WTC11 (cell line): Measurements from ENCODE around the gene GALNT17. TPM values are rescaled to one million over a fixed set of nuclear protein-coding genes. Genes with fewer than 3 reads are reported as not detected.

Source experiments
- ATAC-seq: fragments of 200-7000 bp; cut with Tn5 transposase; 2 replicates; pipeline ENCODE4 v1.10.0; 2021; ENCODE audit warnings: mild to moderate bottlenecking, moderate library complexity
- CTCF ChIA-PET: fragments of 300-600 bp; sonication (Branson Sonifier 250); formaldehyde crosslinking; loops from one replicate; lab custom pipeline; 2021; ENCODE audit warnings: antibody characterized with exemption; lab: Charles Lee
- POLR2A ChIA-PET: fragments of 350-600 bp; sonication (Branson Sonifier 250); formaldehyde crosslinking; loops from one replicate; lab custom pipeline; 2021; ENCODE audit warnings: antibody characterized with exemption; lab: Charles Lee
- DNase-seq: peaks from one replicate; pipeline ENCODE4 v3.0.0; 2021; ENCODE audit warnings: low spot score
- H3K27ac Mint-ChIP-seq: 2 replicates; pipeline ENCODE4 v1.8.0; 2021; ENCODE audit warnings: mixed read lengths
- H3K27me3 Mint-ChIP-seq: 2 replicates; pipeline ENCODE4 v1.8.0; 2021; ENCODE audit warnings: low read depth, mild to moderate bottlenecking, moderate library complexity, mixed read lengths
- H3K36me3 Mint-ChIP-seq: 2 replicates; pipeline ENCODE4 v1.8.0; 2021; ENCODE audit warnings: mixed read lengths
- H3K4me1 Mint-ChIP-seq: 2 replicates; pipeline ENCODE4 v1.8.0; 2022; ENCODE audit warnings: mixed read lengths
- H3K4me3 Mint-ChIP-seq: 2 replicates; pipeline ENCODE4 v1.8.0; 2021; ENCODE audit warnings: mild to moderate bottlenecking, moderate library complexity, mixed read lengths
- H3K9me3 Mint-ChIP-seq: 2 replicates; pipeline ENCODE4 v1.8.0; 2021; ENCODE audit warnings: mixed read lengths
- AR ChIP-seq: fragments of 250-450 bp; sonication (Bioruptor Pico); IDR thresholded peaks from 2 replicates; pipeline ENCODE4 v1.9.0; 2021; ENCODE audit warnings: mild to moderate bottlenecking
- ATF6 ChIP-seq: sonication (generic); formaldehyde crosslinking; IDR thresholded peaks from 2 replicates; pipeline ENCODE4 v1.8.1; 2023; ENCODE audit warnings: mild to moderate bottlenecking, missing genetic modification reagents
- E2F1 ChIP-seq: sonication (generic); formaldehyde crosslinking; IDR thresholded peaks from 2 replicates; pipeline ENCODE4 v1.8.0; 2022; ENCODE audit warnings: mild to moderate bottlenecking, missing genetic modification reagents
- GTF2I ChIP-seq: fragments of 250-450 bp; sonication (Bioruptor Pico); conservative IDR thresholded peaks from 2 replicates; pipeline ENCODE4 v1.4.0; 2021; ENCODE audit warnings: mild to moderate bottlenecking
- IRF2 ChIP-seq: sonication (generic); formaldehyde crosslinking; IDR thresholded peaks from 2 replicates; pipeline ENCODE4 v1.8.0; 2022; ENCODE audit warnings: low read depth, missing genetic modification reagents, borderline replicate concordance
- MXD4 ChIP-seq: fragments of 250-450 bp; sonication (Bioruptor Pico); IDR thresholded peaks from 2 replicates; pipeline ENCODE4 v1.8.0; 2021; ENCODE audit warnings: mild to moderate bottlenecking, moderate library complexity, borderline replicate concordance
- MYBL2 ChIP-seq: sonication (generic); formaldehyde crosslinking; IDR thresholded peaks from 2 replicates; pipeline ENCODE4 v1.8.1; 2023; ENCODE audit warnings: mild to moderate bottlenecking, moderate library complexity, missing genetic modification reagents
- NFATC4 ChIP-seq: fragments of 250-450 bp; sonication (Bioruptor Pico); IDR thresholded peaks from 2 replicates; pipeline ENCODE4 v1.9.0; 2021; ENCODE audit warnings: mild to moderate bottlenecking
- RELA ChIP-seq: sonication (generic); formaldehyde crosslinking; IDR thresholded peaks from 2 replicates; pipeline ENCODE4 v1.8.1; 2022; ENCODE audit warnings: missing genetic modification reagents, mild to moderate bottlenecking, borderline replicate concordance
- SMAD3 ChIP-seq: sonication (generic); formaldehyde crosslinking; IDR thresholded peaks from 2 replicates; pipeline ENCODE4 v1.8.0; 2022; ENCODE audit warnings: missing genetic modification reagents, mild to moderate bottlenecking, borderline replicate concordance
- SOX15 ChIP-seq: fragments of 250-450 bp; sonication (Bioruptor Pico); IDR thresholded peaks from 2 replicates; pipeline ENCODE4 v1.9.0; 2021; ENCODE audit warnings: mild to moderate bottlenecking
- ZBTB21 ChIP-seq: sonication (generic); formaldehyde crosslinking; IDR thresholded peaks from 2 replicates; pipeline ENCODE4 v1.8.1; 2023; ENCODE audit warnings: mild to moderate bottlenecking, missing genetic modification reagents, borderline replicate concordance
- ZNF281 ChIP-seq: sonication (generic); formaldehyde crosslinking; IDR thresholded peaks from 2 replicates; pipeline ENCODE4 v1.8.0; 2023; ENCODE audit warnings: mild to moderate bottlenecking, missing genetic modification reagents
- ZNF317 ChIP-seq: sonication (generic); formaldehyde crosslinking; IDR thresholded peaks from 2 replicates; pipeline ENCODE4 v1.8.1; 2023; ENCODE audit warnings: low read depth, mild to moderate bottlenecking, moderate library complexity, missing genetic modification reagents, borderline replicate concordance
- total RNA-seq: library from RNA; stranded (reverse); gene quantifications from 3 replicates; pipeline ENCODE4 v1.2.3, GENCODE V29; 2021

Gene GALNT17
- total RNA-seq, 1 experiment from 2014 or later: 61.1 TPM

GRCh38 chr7:71707041-71707440, 575.1 kb downstream of the GALNT17 start:
- CTCF ChIA-PET: no interaction called here

GRCh38 chr7:71708710-71709109, 576.8 kb downstream of the GALNT17 start:
- CTCF ChIA-PET: no interaction called here
- Mint-ChIP-seq H3K9me3 (peaks cover 46% of the 10 kb centered on the region), H3K36me3 (peaks cover 62% of the 10 kb centered on the region), H3K27ac (no peak overlapping the region), H3K4me3 (no peak overlapping the region), H3K4me1 (no peaks in the 10 kb centered on the region)
- DNase-seq: no peak
- ATAC-seq: no peak
- TF ChIP-seq E2F1 (CRISPR knock-in tag): no peak
- no peak for TF ChIP-seq IRF2 (CRISPR knock-in tag)
- TF ChIP-seq RELA: no peak
- TF ChIP-seq MXD4 (CRISPR knock-in tag): no peak
- TF ChIP-seq SOX15 (CRISPR knock-in tag): no peak
- TF ChIP-seq MYBL2 (CRISPR knock-in tag): no peak
- no peak for TF ChIP-seq AR (CRISPR knock-in tag)
- TF ChIP-seq GTF2I (CRISPR knock-in tag): peak; percentile 68
- TF ChIP-seq, all 79 proteins: peak for 1
- POLR2A ChIA-PET: no interaction called here
- no peaks in the 10 kb centered on the region for H3K27me3 Mint-ChIP-seq

More at GRCh38 chr7:71707041-71707440, 575.1 kb downstream of the GALNT17 start:
- TF ChIP-seq ATF6: no peak
- no peak for TF ChIP-seq SMAD3 (CRISPR knock-in tag)
- no peak for TF ChIP-seq NFATC4
- TF ChIP-seq AR (CRISPR knock-in tag): no peak
- no peak for TF ChIP-seq ZNF317 (CRISPR knock-in tag)
- no peak for ATAC-seq
- POLR2A ChIA-PET: no interaction called here
- Mint-ChIP-seq H3K4me1 (no peaks in the 10 kb centered on the region), H3K27ac (no peak overlapping the region), H3K27me3 (no peaks in the 10 kb centered on the region), H3K4me3 (no peak overlapping the region), H3K36me3 (peaks cover 55% of the 10 kb centered on the region), H3K9me3 (peaks cover 48% of the 10 kb centered on the region)
- DNase-seq: no peak

GRCh38 chr7:71710442-71710841, 578.5 kb downstream of the GALNT17 start:
- ChIA-PET CTCF (interaction anchor here (0.5 kb wide), 1 partner anchor 43 kb away, joined by 3 read pairs; no protein-coding TSS in a partner anchor), POLR2A (no interaction called here)
- H3K36me3 Mint-ChIP-seq: peaks cover 49% of the 10 kb centered on the region
- peaks cover 33% of the 10 kb centered on the region for H3K9me3 Mint-ChIP-seq
- no peak overlapping the region for H3K27ac Mint-ChIP-seq
- H3K27me3 Mint-ChIP-seq: no peaks in the 10 kb centered on the region
- TF ChIP-seq ZNF281 (CRISPR knock-in tag): no peak
- TF ChIP-seq ZBTB21: no peak
- ATAC-seq: no peak
- no peak for DNase-seq
- no peaks in the 10 kb centered on the region for H3K4me1 Mint-ChIP-seq
- H3K4me3 Mint-ChIP-seq: no peak overlapping the region
